SU-DHL-6 (cell line): ENCODE data around the gene COMT.
"Not testable (repeated sequence)": the region's sequence is repeated elsewhere in the genome, so short reads cannot be mapped to it uniquely, and the experiment has no call there.

ENCODE experiments used
- H2AFZ ChIP-seq: fragments of 200-600 bp; sonication (generic); 2 replicates; pipeline ENCODE4 v1.6.1; 2014; ENCODE audit warnings: low read depth, mild to moderate bottlenecking, moderate library complexity, mixed read lengths, antibody characterized with exemption, low read length; ENCODE audit not compliant: severe bottlenecking
- H3F3A ChIP-seq: fragments of 200-600 bp; shearing (Covaris generic); 2 replicates; pipeline ENCODE4 v1.6.0; 2016; ENCODE audit warnings: antibody characterized with exemption, mild to moderate bottlenecking; ENCODE audit not compliant: insufficient read depth
- H3K27ac ChIP-seq: fragments of 200-600 bp; sonication (generic); 2 replicates; pipeline ENCODE4 v1.5.1; 2016; ENCODE audit warnings: low read depth, mild to moderate bottlenecking, low read length, moderate library complexity, mixed read lengths
- H3K27me3 ChIP-seq: fragments of 200-600 bp; sonication (generic), shearing (Covaris generic); 2 replicates; pipeline ENCODE4 v1.6.0; 2014; ENCODE audit warnings: mild to moderate bottlenecking, low read length
- H3K36me3 ChIP-seq: fragments of 200-600 bp; sonication (generic); 2 replicates; pipeline ENCODE4 v1.6.1; 2014; ENCODE audit warnings: mild to moderate bottlenecking, low read length, mixed read lengths
- H3K4me2 ChIP-seq: fragments of 300-600, 200-600 bp; shearing (Covaris generic), sonication (generic); 2 replicates; pipeline ENCODE4 v1.6.0; 2014; ENCODE audit warnings: low read length, low read depth, mild to moderate bottlenecking; ENCODE audit not compliant: poor library complexity, severe bottlenecking
- H3K4me3 ChIP-seq: fragments of 200-600 bp; sonication (generic); 2 replicates; pipeline ENCODE4 v1.5.1; 2014; ENCODE audit warnings: antibody characterized with exemption, low read length, mild to moderate bottlenecking, mixed read lengths; ENCODE audit not compliant: insufficient read depth, poor library complexity, severe bottlenecking
- H3K79me2 ChIP-seq: fragments of 200-600 bp; sonication (generic); 2 replicates; pipeline ENCODE4 v1.6.1; 2014; ENCODE audit warnings: mild to moderate bottlenecking, low read length, moderate library complexity; ENCODE audit not compliant: insufficient read depth
- H3K9ac ChIP-seq: fragments of 200-600 bp; sonication (generic); 2 replicates; pipeline ENCODE4 v1.7.0; 2014; ENCODE audit warnings: mild to moderate bottlenecking, low read length
- H3K9me2 ChIP-seq: fragments of 200-600 bp; sonication (generic); replicated peaks from 2 replicates; pipeline ENCODE4 v1.6.1; 2014; ENCODE audit warnings: low read length; ENCODE audit not compliant: insufficient read depth
- H3K9me3 ChIP-seq: fragments of 200-600 bp; sonication (generic); 2 replicates; pipeline ENCODE4 v1.6.1; 2014; ENCODE audit warnings: low read length, mixed read lengths; ENCODE audit not compliant: insufficient read depth
- H4K20me1 ChIP-seq: fragments of 200-600 bp; sonication (generic); 2 replicates; pipeline ENCODE4 v1.6.1; 2014; ENCODE audit warnings: low read depth, mild to moderate bottlenecking, antibody characterized with exemption, low read length, moderate library complexity, mixed read lengths
- CTCF ChIP-seq: fragments of 200-600 bp; sonication (generic); IDR thresholded peaks from one replicate; pipeline ENCODE4 v1.5.1; 2017; ENCODE audit warnings: antibody characterized with exemption, mild to moderate bottlenecking, low read length, moderate library complexity; ENCODE audit not compliant: insufficient read depth, poor library complexity, severe bottlenecking
- EZH2phosphoT487 ChIP-seq: fragments of 200-600 bp; sonication (generic), shearing (Covaris generic); conservative IDR thresholded peaks from 2 replicates; pipeline ENCODE4 v1.6.1; 2018; ENCODE audit warnings: mild to moderate bottlenecking, antibody characterized with exemption, low read length, moderate library complexity, mixed read lengths

The COMT gene

GRCh38 chr22:19904935-19905334, 36.6 kb upstream of the COMT start:
- no peak overlapping the region for H3K9ac ChIP-seq
- no peaks in the 10 kb centered on the region for H3K9me2 ChIP-seq
- H2AFZ ChIP-seq: no peak overlapping the region

GRCh38 chr22:19905347-19906276, 36.0 kb upstream of the COMT start:
- no peak overlapping the region for H3K9ac ChIP-seq
- H3K9me3 ChIP-seq: no peaks in the 10 kb centered on the region
- H2AFZ ChIP-seq: no peak overlapping the region
- H3K27ac ChIP-seq: no peak overlapping the region
- H3F3A ChIP-seq: no peaks in the 10 kb centered on the region
- H3K4me2 ChIP-seq: no peak overlapping the region
- no peak for TF ChIP-seq EZH2phosphoT487
- TF ChIP-seq CTCF: no peak
- H4K20me1 ChIP-seq: no peaks in the 10 kb centered on the region
- no peak overlapping the region for H3K4me3 ChIP-seq
- no peaks in the 10 kb centered on the region for H3K79me2 ChIP-seq
- no peaks in the 10 kb centered on the region for H3K36me3 ChIP-seq
- H3K27me3 ChIP-seq: no peaks in the 10 kb centered on the region
- no peaks in the 10 kb centered on the region for H3K9me2 ChIP-seq

More at GRCh38 chr22:19904935-19905334, 36.6 kb upstream of the COMT start:
- no peaks in the 10 kb centered on the region for H3K9me3 ChIP-seq
- H3K79me2 ChIP-seq: no peaks in the 10 kb centered on the region
- TF ChIP-seq CTCF (no peak), EZH2phosphoT487 (no peak)
- H3K4me3 ChIP-seq: no peak overlapping the region
- H3K4me2 ChIP-seq: no peak overlapping the region
- H3K27me3 ChIP-seq: no peaks in the 10 kb centered on the region
- H3K27ac ChIP-seq: no peak overlapping the region
- H3F3A ChIP-seq: no peaks in the 10 kb centered on the region
- H3K36me3 ChIP-seq: no peaks in the 10 kb centered on the region
- H4K20me1 ChIP-seq: no peaks in the 10 kb centered on the region

GRCh38 chr22:19906864-19907263, 34.7 kb upstream of the COMT start:
- not testable (repeated sequence) for H4K20me1 ChIP-seq, H3K27me3 ChIP-seq, H2AFZ ChIP-seq, H3K4me2 ChIP-seq, H3F3A ChIP-seq, H3K9me2 ChIP-seq, H3K27ac ChIP-seq, H3K9me3 ChIP-seq, H3K79me2 ChIP-seq, H3K4me3 ChIP-seq, H3K36me3 ChIP-seq, H3K9ac ChIP-seq

- H3K4me3 ChIP-seq, H3K27ac ChIP-seq, H3K27me3 ChIP-seq, H3K79me2 ChIP-seq, H2AFZ ChIP-seq, H4K20me1 ChIP-seq, H3K36me3 ChIP-seq, H3F3A ChIP-seq, H3K4me2 ChIP-seq, H3K9me2 ChIP-seq, H3K9me3 ChIP-seq, H3K9ac ChIP-seq: not testable (repeated sequence)
Measured at GRCh38 chr22:19907902-19908301, 33.7 kb upstream of the COMT start.
